GM12801 (cell line): ENCODE data around the gene GATA3.

Source experiments
- CTCF ChIP-seq: IDR thresholded peaks from one replicate; pipeline ENCODE4 v1.5.1; 2011; ENCODE audit warnings: control low read depth; ENCODE audit not compliant: insufficient read length; ENCODE audit errors: extremely low read depth

Gene GATA3

DNA sequence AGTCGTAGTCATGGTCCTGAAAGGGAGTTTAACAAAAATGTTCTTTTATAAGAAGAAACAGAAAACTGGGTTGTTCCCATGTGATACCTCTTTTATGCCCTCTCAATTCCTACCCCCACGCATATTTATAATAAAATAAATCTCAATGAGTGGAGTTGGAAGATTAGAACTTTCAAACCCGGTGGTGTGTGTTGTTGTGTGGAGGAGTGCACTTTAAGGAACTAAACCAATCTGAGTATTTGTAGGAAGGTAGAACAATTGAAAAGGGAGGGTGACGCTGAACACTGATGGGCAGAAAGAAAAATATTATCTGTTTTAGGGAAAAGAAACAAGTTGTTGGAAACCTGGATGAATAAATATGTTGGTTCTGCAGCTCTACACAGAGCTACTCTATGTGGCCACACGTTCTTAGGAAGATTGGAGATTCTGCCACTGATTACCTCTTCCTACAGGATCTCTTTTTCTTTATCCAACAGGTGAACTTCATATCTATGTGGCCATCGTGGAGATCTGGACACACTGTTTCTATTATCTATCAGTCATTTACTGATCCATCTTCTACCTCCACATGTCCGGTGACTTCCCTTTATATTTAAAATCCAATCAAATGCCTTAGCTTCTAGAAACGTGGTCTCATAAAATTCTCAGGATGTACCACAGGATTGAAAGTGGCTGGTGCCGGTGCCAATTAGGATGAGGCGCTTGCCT, 13.1 kb upstream of the GATA3 start:
- TF ChIP-seq CTCF, result no peak

- no peak for TF ChIP-seq CTCF
Observed at GRCh38 chr10:8041992-8042720, 12.3 kb upstream of the GATA3 start.

DNA sequence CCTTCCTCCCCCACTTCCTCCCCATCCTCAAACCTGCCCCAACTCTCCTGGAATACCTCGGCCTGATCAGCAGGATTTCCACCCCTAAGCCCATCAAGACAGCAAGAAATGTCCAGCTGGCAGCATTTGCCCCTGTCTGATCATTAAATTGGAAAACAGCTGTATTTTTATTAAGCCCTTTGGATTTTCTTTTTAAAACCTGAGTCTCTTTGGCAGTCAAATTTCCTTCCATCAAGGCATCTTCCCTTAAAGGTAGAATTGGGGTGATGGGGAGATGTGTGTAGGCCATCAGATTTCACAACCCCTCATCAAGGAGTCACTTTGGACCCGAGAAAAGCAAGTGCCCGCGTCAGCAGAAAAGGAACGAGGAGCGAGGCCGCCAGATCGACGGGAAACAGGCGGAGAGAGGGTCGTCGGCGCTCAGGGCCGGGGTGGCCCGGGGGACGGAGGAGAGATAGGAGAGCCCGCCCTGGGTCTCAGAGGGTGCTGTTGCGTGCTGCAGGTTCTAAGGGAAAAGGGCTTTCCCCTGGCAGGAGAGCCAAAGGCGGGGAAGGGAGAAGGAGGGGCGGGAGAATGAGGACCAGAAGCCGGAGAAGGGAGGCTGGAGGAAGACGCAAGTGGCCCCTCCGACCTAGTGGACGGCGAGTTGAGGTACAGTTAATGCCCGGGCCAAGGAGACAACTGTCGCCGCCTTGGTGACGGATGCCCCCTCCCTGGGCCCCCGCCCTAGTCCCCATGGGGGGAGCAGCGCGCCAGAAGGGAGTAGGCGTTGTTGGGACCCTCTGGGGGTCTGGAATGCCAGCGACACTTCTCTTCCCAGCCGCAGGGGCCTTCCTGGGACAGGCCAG, 11.5 kb upstream of the GATA3 start:
- no peak for TF ChIP-seq CTCF

DNA sequence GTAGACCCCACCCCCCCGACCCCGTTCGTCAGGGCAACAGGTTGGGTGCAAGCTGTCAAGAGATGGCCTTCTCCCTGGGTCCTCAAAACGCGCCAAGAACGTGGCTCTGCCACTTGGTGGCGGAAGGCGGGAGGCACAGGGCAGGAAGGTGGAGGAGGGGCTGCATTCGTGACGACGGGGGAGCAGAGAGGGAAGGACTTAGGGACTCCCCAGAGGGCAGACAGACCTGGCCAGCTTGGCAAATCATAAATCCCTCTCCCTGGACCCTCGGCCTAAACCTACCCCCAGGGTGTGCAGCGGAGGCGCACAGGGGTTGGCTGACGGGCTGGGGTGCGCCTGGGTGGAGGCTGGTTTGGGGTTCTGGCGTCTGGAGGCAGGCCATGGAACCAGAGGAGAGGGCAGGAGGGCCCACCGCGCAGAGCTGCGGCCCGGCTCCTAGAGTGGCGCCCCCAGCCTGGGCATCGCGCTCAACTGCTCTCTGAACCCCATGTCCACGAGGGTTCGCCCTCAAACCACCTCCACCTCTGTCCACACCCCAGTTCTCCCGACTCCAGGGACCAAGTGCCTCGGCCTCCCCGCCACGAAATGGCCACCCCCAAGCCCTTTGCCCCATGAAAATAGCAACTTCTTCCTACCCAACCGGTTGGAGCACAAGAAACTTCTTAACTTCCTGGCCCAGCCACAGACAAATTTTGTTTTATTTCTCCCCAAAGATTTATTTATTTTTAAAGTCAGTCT, 10.8 kb upstream of the GATA3 start:
- no peak for TF ChIP-seq CTCF

DNA sequence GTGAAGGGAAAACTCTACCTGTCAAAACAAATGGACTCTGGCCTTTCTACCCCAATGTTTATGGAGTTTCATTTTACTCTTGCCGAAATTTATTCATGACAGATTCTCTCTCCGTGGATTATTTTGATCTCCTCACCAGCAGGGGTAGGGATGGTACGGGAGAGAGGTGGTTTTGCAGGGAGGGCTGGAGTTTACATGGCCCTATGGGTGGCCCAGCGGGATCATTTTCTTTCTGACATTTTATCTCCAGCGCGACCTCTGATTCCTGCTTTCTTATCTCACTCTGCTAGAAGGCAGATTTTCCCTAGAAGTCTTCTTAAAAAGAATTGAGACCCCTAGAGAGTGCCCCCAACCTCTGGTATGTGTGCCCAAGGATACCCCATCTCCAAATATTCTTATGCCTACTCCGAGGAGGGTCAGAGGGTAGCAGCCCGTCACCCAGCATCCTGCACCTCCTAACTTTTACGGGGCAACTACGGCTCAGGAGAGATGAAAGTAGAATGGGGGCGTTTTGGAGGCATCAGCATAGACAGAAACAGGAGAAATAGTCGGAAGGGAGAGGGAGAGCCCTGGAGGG, 10.1 kb upstream of the GATA3 start:
- no peak for TF ChIP-seq CTCF

DNA sequence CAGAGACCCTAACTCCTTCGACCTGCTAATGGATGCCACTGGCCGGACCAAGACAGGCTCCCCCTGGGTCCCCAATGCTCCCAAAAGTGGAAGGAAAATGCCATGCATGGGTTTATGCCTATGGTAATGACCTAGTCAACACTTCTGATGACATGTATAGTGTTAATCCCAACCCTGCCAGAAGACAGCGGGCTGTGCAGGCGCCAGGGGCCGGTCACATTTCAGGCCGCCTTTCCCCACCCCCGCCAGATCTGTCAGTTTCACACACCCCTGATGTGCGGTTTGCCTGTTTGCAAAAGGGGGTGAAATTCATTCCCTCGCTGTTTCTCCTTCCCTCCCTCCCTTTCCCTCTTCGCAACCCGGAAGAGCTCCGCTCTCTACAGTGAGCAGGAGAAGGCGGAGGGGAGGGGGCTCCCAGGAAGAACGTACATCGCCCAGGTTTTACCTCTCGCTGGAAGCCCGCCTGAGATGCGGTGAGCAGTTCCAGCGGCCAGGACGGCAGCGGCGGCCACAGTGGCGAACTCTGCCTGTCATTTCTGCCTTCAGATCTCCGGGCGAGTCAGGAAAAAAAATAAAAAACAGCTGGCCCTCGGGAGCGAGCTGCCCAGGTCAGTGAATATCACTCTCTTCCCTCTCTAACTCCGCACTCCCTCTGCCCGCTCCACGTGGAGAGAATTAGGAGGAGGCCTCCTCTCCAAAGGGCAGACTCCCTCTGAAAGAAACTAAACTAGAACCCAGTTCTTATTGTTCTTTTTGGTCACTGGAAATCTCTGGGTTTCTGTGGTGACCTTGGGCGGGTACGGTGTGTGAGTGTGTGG, 9.4 kb upstream of the GATA3 start:
- no peak for TF ChIP-seq CTCF
